Neural cell (in vitro differentiated cells): ENCODE data around the gene ZNF782. TPM values are rescaled to one million over a fixed set of nuclear protein-coding genes. Genes with fewer than 3 reads are reported as not detected.

Experiments
- H2AFZ ChIP-seq: fragments of 200-600, 300-800 bp; sonication (generic), shearing (Covaris generic); 2 replicates; pipeline ENCODE4 v1.6.0; 2014; ENCODE audit warnings: low read depth, mild to moderate bottlenecking, antibody characterized with exemption, low read length, moderate library complexity
- H3F3A ChIP-seq: fragments of 200-600 bp; shearing (Covaris generic); 2 replicates; pipeline ENCODE4 v1.6.1; 2016; ENCODE audit warnings: mild to moderate bottlenecking, moderate library complexity, mixed read lengths, antibody characterized with exemption, low read length; ENCODE audit not compliant: insufficient read depth, poor library complexity, severe bottlenecking
- H3K27ac ChIP-seq: fragments of 200-600, 300-800 bp; sonication (generic), shearing (Covaris generic); 2 replicates; pipeline ENCODE4 v1.5.1; 2014; ENCODE audit warnings: mild to moderate bottlenecking, low read length, moderate library complexity
- H3K27me3 ChIP-seq: fragments of 300-800, 200-600 bp; sonication (generic), shearing (Covaris generic); 2 replicates; pipeline ENCODE4 v1.6.0; 2014; ENCODE audit warnings: mild to moderate bottlenecking, low read depth, low read length, moderate library complexity; ENCODE audit not compliant: insufficient read depth
- H3K36me3 ChIP-seq: fragments of 300-800, 200-600 bp; sonication (generic), shearing (Covaris generic); 2 replicates; pipeline ENCODE4 v1.5.1; 2014; ENCODE audit warnings: mild to moderate bottlenecking, antibody characterized with exemption, low read length, moderate library complexity; ENCODE audit not compliant: insufficient read depth
- H3K4me2 ChIP-seq: fragments of 300-800, 200-600 bp; sonication (generic), shearing (Covaris generic); 2 replicates; pipeline ENCODE4 v1.6.0; 2014; ENCODE audit warnings: mild to moderate bottlenecking, low read length
- H3K4me3 ChIP-seq: fragments of 300-800, 200-600 bp; sonication (generic), shearing (Covaris generic); 2 replicates; pipeline ENCODE4 v1.5.1; 2014; ENCODE audit warnings: mild to moderate bottlenecking, low read length, moderate library complexity
- H3K79me2 ChIP-seq: fragments of 200-600 bp; shearing (Covaris generic); replicated peaks from 2 replicates; pipeline ENCODE4 v1.6.0; 2014; ENCODE audit warnings: mild to moderate bottlenecking, low read length, moderate library complexity; ENCODE audit not compliant: insufficient read depth
- H3K9ac ChIP-seq: fragments of 300-800, 200-600 bp; sonication (generic), shearing (Covaris generic); 2 replicates; pipeline ENCODE4 v1.6.1; 2016; ENCODE audit warnings: mild to moderate bottlenecking, low read length, mixed read lengths
- H3K9me2 ChIP-seq: fragments of 200-600 bp; shearing (Covaris generic); 2 replicates; pipeline ENCODE4 v1.6.1; 2016; ENCODE audit warnings: mild to moderate bottlenecking, low read length, mixed read lengths; ENCODE audit not compliant: insufficient read depth
- H3K9me3 ChIP-seq: fragments of 200-600, 300-800 bp; sonication (generic), shearing (Covaris generic); 2 replicates; pipeline ENCODE4 v1.6.1; 2016; ENCODE audit warnings: mild to moderate bottlenecking, mixed run types, low read length, moderate library complexity, mixed read lengths
- H4K20me1 ChIP-seq: fragments of 200-600 bp; shearing (Covaris generic); 2 replicates; pipeline ENCODE4 v1.6.1; 2016; ENCODE audit warnings: mild to moderate bottlenecking, mixed run types; ENCODE audit not compliant: insufficient read depth
- EP300 ChIP-seq: fragments of 450-650 bp; conservative IDR thresholded peaks from 2 replicates; pipeline ENCODE4 v1.6.1; 2014; ENCODE audit warnings: antibody characterized with exemption, mild to moderate bottlenecking, moderate library complexity; ENCODE audit not compliant: poor library complexity, severe bottlenecking
- EZH2 ChIP-seq: fragments of 200-600, 300-800 bp; shearing (Covaris generic), sonication (generic); IDR thresholded peaks from 2 replicates; pipeline ENCODE4 v1.6.1; 2014; ENCODE audit warnings: antibody characterized with exemption, low read length, borderline replicate concordance, mild to moderate bottlenecking; ENCODE audit not compliant: insufficient read depth, poor library complexity, severe bottlenecking
- MXI1 ChIP-seq: fragments of 450-650 bp; conservative IDR thresholded peaks from 2 replicates; pipeline ENCODE4 v1.6.1; 2014; ENCODE audit warnings: antibody characterized with exemption, mild to moderate bottlenecking; ENCODE audit not compliant: poor library complexity, severe bottlenecking
- POLR2AphosphoS5 ChIP-seq: IDR thresholded peaks from 2 replicates; pipeline ENCODE4 v1.6.1; 2012
- RAD21 ChIP-seq: fragments of 450-650 bp; conservative IDR thresholded peaks from 2 replicates; pipeline ENCODE4 v1.6.1; 2014; ENCODE audit warnings: antibody characterized with exemption, mild to moderate bottlenecking, moderate library complexity
- REST ChIP-seq: IDR thresholded peaks from 2 replicates; pipeline ENCODE4 v1.6.1; 2012; ENCODE audit warnings: borderline replicate concordance
- SMC3 ChIP-seq: fragments of 450-650 bp; conservative IDR thresholded peaks from 2 replicates; pipeline ENCODE4 v1.6.1; 2014; ENCODE audit warnings: antibody characterized with exemption, mild to moderate bottlenecking, moderate library complexity; ENCODE audit not compliant: poor library complexity
- TAF1 ChIP-seq: IDR thresholded peaks from 2 replicates; pipeline ENCODE4 v1.6.1; 2012; ENCODE audit warnings: low read depth
- polyA plus RNA-seq: library from polyadenylated mRNA; depleted of rRNA; stranded (reverse); fragments of >200 nt; gene quantifications from 2 replicates; pipeline ENCODE4 v1.2.3, GENCODE V29; 2014
- TF ChIP-seq, protein P1 (sequence below): fragments of 450-650 bp; IDR thresholded peaks from 2 replicates; pipeline ENCODE4 v1.5.1; 2014; ENCODE audit warnings: antibody characterized with exemption, mild to moderate bottlenecking, moderate library complexity; ENCODE audit not compliant: poor library complexity, severe bottlenecking

ZNF782 gene
- polyA plus RNA-seq, 1 donor from 2014 or later: 6.0 TPM

GRCh38 chr9:96874201-96874785, 20.0 kb upstream of the ZNF782 start:
- no peaks in the 10 kb centered on the region for H4K20me1 ChIP-seq
- no peaks in the 10 kb centered on the region for H3K9me3 ChIP-seq
- H3K27ac ChIP-seq: no peak overlapping the region
- no peaks in the 10 kb centered on the region for H3F3A ChIP-seq
- H3K27me3 ChIP-seq: no peaks in the 10 kb centered on the region
- TF ChIP-seq EZH2: no peak
- no peak for TF ChIP-seq RAD21
- no peak for TF ChIP-seq SMC3
- TF ChIP-seq, protein P1, sequence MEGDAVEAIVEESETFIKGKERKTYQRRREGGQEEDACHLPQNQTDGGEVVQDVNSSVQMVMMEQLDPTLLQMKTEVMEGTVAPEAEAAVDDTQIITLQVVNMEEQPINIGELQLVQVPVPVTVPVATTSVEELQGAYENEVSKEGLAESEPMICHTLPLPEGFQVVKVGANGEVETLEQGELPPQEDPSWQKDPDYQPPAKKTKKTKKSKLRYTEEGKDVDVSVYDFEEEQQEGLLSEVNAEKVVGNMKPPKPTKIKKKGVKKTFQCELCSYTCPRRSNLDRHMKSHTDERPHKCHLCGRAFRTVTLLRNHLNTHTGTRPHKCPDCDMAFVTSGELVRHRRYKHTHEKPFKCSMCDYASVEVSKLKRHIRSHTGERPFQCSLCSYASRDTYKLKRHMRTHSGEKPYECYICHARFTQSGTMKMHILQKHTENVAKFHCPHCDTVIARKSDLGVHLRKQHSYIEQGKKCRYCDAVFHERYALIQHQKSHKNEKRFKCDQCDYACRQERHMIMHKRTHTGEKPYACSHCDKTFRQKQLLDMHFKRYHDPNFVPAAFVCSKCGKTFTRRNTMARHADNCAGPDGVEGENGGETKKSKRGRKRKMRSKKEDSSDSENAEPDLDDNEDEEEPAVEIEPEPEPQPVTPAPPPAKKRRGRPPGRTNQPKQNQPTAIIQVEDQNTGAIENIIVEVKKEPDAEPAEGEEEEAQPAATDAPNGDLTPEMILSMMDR: no peak
- no peak for TF ChIP-seq POLR2AphosphoS5
- TF ChIP-seq MXI1: no peak
- no peak for TF ChIP-seq TAF1
- TF ChIP-seq REST: no peak
- no peak for TF ChIP-seq EP300
- H3K9me2 ChIP-seq: no peaks in the 10 kb centered on the region
- H3K36me3 ChIP-seq: no peaks in the 10 kb centered on the region
- no peak overlapping the region for H3K4me3 ChIP-seq
- no peak overlapping the region for H3K4me2 ChIP-seq
- no peak overlapping the region for H2AFZ ChIP-seq
- no peaks in the 10 kb centered on the region for H3K79me2 ChIP-seq
- H3K9ac ChIP-seq: no peak overlapping the region

DNA sequence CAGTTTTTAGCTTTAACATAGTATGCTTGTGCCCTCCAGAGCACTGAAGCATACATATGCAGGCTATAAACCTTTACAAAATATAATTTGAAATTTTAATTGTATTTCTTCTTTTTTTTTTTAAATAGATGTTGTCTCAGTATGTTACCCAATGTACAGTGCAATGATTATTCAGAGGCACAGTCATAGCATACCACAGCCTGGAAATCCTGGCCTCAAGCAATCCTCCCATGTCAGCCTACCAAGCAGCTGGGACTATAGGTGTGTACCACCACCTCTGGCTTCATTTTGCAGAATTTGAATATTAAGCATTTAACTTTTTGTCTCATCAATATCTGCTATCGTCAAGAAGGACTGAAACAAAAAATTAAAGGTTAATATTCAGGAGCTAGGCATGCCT, 16.9 kb upstream of the ZNF782 start:
- no peaks in the 10 kb centered on the region for H3K36me3 ChIP-seq
- no peaks in the 10 kb centered on the region for H3K27me3 ChIP-seq
- H3K27ac ChIP-seq: no peak overlapping the region
- H3K79me2 ChIP-seq: no peaks in the 10 kb centered on the region
- H4K20me1 ChIP-seq: no peaks in the 10 kb centered on the region
- H3K4me2 ChIP-seq: no peak overlapping the region
- H3K9ac ChIP-seq: no peak overlapping the region
- no peak overlapping the region for H2AFZ ChIP-seq
- H3K4me3 ChIP-seq: no peak overlapping the region
- no peaks in the 10 kb centered on the region for H3K9me2 ChIP-seq
- no peaks in the 10 kb centered on the region for H3F3A ChIP-seq
- TF ChIP-seq EP300: no peak
- no peak for TF ChIP-seq EZH2
- TF ChIP-seq MXI1: no peak
- no peak for TF ChIP-seq REST
- no peak for TF ChIP-seq SMC3
- TF ChIP-seq TAF1: no peak
- no peaks in the 10 kb centered on the region for H3K9me3 ChIP-seq
